GM21529 (cell line): Measurements from ENCODE around the gene KLHDC7B.

Source experiments
- ATAC-seq: cut with Tn5 transposase; IDR thresholded peaks from one replicate; pipeline ENCODE4 v1.9.1; 2021; ENCODE audit not compliant: unreplicated experiment

KLHDC7B gene

DNA sequence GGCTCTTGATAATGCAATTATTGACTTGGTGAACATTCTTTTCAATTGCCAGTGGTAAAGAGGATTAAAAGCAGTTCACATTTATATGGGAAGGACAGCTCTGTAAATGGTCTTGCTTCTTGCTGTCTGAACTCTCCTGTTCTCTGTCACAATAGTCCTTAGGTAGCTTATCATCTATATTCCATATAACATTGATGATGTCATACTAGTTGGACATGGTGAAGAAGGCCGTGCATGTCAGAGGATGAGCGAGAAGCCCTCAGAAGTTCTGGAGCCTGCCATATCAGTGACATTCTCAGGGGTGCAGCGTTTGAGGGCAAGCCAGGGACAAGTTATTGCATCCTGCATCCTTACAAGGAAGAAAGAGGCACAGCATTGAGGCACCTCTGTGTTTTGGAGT is 39.5 kb downstream of the KLHDC7B start:
- no peak for ATAC-seq

DNA sequence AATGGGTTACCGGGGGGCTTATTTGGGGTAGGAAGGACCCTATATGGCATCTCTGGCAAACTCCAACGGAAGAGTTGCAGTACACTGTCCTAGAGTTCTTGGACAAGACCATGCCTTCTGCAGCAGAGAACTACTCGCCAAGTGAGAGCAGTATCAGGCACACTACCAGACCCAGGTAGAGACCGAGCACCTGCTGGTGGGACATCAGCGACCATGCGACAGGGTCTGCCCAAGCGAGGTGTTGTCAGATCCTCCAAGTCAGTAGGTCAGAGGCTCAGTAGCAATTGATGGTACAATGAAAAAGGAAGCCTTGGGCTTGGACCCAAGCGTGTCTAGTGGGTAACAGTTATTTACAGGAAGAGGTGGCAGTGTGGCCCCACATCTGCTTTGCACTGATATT is 40.1 kb downstream of the KLHDC7B start:
- no peak for ATAC-seq

DNA sequence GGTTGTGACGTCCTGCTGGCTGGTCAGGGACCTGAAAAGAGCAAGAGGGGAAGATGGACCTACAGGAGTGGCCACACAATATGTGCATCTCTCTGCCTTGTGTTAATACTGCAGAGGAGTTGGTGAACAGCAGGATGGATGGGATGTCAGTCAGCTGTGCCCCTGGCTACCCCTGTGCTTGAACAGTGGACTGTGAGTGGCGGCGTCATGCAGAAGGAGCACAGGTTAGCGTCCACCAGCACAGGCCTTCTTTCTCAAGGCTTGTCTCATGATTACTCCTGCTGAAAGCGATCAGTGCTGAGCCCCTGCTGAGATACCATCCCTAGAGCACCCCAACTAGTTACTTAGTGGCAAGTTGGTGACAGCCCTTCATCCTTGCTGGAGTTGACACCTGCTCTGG is 40.7 kb downstream of the KLHDC7B start:
- no peak for ATAC-seq

DNA sequence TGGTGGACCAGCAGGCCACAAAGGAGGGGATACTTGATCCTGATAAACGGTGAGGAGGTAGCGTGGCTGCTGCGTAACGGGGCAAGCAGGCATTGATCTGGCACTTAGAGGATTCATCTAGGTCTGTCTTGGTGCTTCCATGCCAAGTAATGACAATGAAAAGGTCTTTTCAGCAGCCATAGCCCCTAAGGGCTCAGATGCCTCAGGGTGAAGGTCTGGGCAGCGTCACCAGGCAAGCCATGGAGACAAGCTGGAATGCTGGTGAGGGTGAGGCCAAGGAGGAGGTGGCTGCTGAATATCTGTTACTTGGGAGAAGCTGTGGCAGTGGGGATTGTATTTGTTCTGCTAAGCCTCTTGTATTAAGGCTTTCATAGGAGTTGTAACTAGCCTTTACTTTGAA is 41.7 kb downstream of the KLHDC7B start:
- no peak for ATAC-seq

DNA sequence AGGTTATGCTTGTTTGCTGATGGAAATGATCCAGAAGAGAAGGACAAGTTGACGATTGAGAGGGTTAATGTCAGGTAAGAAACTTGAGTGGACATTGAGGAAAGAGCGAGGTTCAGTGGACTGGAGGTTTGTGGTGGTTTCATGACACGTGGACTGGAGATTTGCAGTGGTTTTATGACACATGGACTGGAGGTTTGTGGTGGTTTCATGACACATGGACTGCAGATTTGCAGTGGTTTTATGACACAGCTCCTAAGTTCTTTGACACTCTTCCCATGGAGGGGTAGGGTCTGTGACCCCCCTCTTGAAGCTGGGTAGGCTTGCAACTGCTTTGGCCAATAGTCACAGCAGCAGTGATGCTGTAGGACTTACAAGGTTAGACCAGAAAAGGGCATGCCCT is 49.5 kb downstream of the KLHDC7B start:
- no peak for ATAC-seq

DNA sequence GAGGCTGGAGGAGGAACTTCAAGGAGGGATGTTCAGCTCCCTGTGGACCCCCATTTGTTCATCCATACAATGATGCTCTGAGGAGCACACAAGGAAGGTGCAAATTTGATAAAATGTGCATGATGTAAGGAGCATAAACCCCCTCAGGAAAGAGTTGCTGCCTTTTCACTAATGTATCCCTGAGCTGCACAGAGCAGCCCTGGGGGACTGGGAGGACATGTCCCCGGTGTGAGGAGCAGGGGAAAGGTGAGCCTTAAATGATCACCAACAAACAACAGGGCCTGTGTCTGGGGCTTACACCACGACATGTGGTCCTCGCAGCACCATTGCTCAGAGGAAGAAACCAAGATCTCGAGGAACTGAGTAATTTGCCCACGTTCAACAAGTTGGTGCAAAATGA is 51.4 kb downstream of the KLHDC7B start:
- no peak for ATAC-seq

DNA sequence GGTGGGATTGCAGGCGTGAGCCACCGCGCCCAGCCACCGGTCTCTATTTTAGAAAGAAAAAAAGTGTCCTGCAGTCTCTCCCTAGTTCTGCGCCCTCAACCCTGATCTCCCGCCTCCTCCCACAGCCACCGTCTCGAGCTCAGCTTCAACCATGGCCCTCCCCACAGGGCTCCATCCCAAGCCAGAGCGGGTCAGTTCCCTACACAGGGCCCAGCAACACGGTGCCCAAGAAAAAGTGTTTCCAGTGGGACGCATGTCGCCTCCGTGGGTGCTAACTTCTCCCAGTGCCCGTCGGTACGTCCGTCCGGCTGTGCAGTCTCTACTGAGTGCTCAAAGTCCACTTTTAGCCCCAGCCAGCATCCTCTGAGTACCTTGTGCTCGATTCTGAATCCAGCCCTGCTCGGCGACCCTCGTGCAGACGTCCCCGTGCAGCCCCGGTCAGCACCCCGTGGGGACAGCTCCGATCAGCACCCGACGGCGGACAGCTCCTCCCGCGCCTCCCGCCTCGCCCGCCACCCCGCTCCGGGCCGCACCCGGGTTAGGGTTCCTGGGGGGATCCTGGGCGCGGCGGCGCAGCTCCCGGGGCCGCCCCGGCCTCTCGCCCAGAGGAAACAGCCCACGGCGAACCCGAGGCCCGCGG is 54.2 kb downstream of the KLHDC7B start:
- no peak for ATAC-seq

DNA sequence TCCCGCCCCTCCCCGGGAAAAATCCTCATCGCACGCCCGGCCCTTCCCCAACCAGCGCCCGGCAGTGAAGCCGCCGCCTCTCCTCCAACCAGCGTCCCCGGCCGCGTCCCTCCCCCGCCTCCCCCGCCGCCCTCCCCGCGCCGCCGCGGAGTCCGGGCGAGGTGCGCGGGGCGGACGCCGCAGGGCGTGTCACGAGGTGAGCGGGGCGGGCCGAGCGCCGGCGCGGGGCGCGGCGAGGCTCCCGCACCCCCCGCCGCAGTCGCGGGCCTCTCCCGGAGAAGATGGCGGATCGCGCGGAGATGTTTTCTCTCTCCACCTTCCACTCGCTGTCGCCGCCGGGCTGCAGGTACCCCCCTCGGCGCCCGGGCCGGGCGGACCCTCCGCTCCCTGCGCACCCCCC is 54.8 kb downstream of the KLHDC7B start, which contains the start of gene MAPK8IP2:
Gene MAPK8IP2 (plus strand): TSS at position 256 of the 400 bp plus-strand sequence. CDS start 26 bp downstream, at position 282.
- ATAC-seq = no peak
